Heart left ventricle (tissue), 16 donors: ENCODE data around the gene ST7. TPM values are rescaled to one million over a fixed set of nuclear protein-coding genes. Genes with fewer than 3 reads are reported as not detected.
"Not testable (repeated sequence)": the region's sequence is repeated elsewhere in the genome, so short reads cannot be mapped to it uniquely, and the experiment has no call there.

ENCODE experiments used
- ATAC-seq, 4 donors: fragments of 200-7000 bp; cut with Tn5 transposase; one replicate each; pipeline ENCODE4 v1.9.1; 2020 to 2022; ENCODE audit warnings: moderate library complexity in 4 of 4, mild to moderate bottlenecking in 3 of 4, moderate number of reproducible peaks in 1 of 4
- DNase-seq, 5 donors: peaks; one replicate each; pipeline ENCODE4 v3.0.0-alpha.2; 2020
- H3K27ac ChIP-seq, 12 donors: fragments of 200-600 bp; sonication (generic) in 4 of 12; one replicate each; pipeline versions ENCODE4 v1.5.0 to v1.8.0; 2016 to 2022; ENCODE audit warnings: mild to moderate bottlenecking in 2 of 12
- H3K27me3 ChIP-seq, 9 donors: fragments of 200-600 bp; sonication (generic) in 2 of 9; one replicate each; pipeline versions ENCODE4 v1.5.1 to v1.8.0; 2016 to 2022; ENCODE audit warnings: mild to moderate bottlenecking in 3 of 9
- H3K36me3 ChIP-seq, 9 donors: fragments of 200-600 bp; sonication (generic) in 2 of 9; one replicate each; pipeline versions ENCODE4 v1.5.0 to v1.8.0; 2018 to 2022; ENCODE audit warnings: mild to moderate bottlenecking in 2 of 9
- H3K4me1 ChIP-seq, 12 donors: fragments of 200-600 bp; sonication (generic) in 4 of 12; one replicate each; pipeline versions ENCODE4 v1.5.0 to v1.8.0; 2016 to 2022; ENCODE audit warnings: mild to moderate bottlenecking in 3 of 12
- H3K4me3 ChIP-seq, 12 donors: fragments of 200-600 bp; sonication (generic) in 4 of 12; one replicate each; pipeline versions ENCODE4 v1.5.0 to v1.8.0; 2017 to 2022; ENCODE audit warnings: mild to moderate bottlenecking in 9 of 12, moderate library complexity in 4 of 12
- H3K9me3 ChIP-seq, 12 donors: fragments of 200-600 bp; sonication (generic) in 4 of 12; one replicate each; pipeline versions ENCODE4 v1.5.0 to v1.8.0; 2016 to 2022; ENCODE audit warnings: mild to moderate bottlenecking in 1 of 12
- POLR2A ChIP-seq, 2 donors: fragments of 450-650 bp; IDR thresholded peaks; one replicate each; pipeline ENCODE4 v1.6.1; 2017; ENCODE audit warnings: antibody characterized with exemption in 2 of 2, mild to moderate bottlenecking in 2 of 2, moderate library complexity in 2 of 2
- WGBS, 4 donors: extraction: QIAGEN DNeasy Blood & Tissue Kit in 2 of 4; methylation state at CpG; one replicate each; pipeline versions ENCODE4 v1.1.5 to v1.1.7; 2013 to 2018; 5-methylcytosine and 5-hydroxymethylcytosine counted together
- intact Hi-C, 10 donors: fragments of 100-400 bp; cut with DNase I; formaldehyde crosslinking; loops; one replicate each; pipeline versions ENCODE4 v1.11.1 to v1.14.2; 2022
- polyA plus RNA-seq, 2 donors: library from polyadenylated mRNA; stranded (reverse); fragments of 200-250 nt; gene quantifications; one replicate each; pipeline ENCODE4 v1.2.3, GENCODE V29; 2013
- total RNA-seq, 9 donors: library from RNA; depleted of rRNA in 2 of 9; stranded (reverse); fragments of >200 nt in 2 of 9; fragmentation: NEBNext Ultra II Directional in 3 of 9; extraction: Animal tissue kit (Norgen Biotek cat#: 25700) in 3 of 9; gene quantifications; one replicate each; pipeline versions ENCODE4 v1.1.0 to v1.2.4, GENCODE V29; 2016 to 2023
- TF ChIP-seq, protein P1 (sequence below), 12 donors: fragments of 200-600 bp; sonication (generic) in 4 of 12; IDR thresholded peaks; one replicate each; pipeline versions ENCODE4 v1.5.0 to v1.8.0; 2018 to 2022; ENCODE audit warnings: antibody characterized with exemption in 12 of 12, mild to moderate bottlenecking in 5 of 12
- donor health status: ischemic (EF 13 %, LVEDD 7.1; RV severe dilation, severe dysfunction).
- donor health status: healthy with polysubstance abuse.
- donor health status: DM: no; HTN: yes; CAD: no.
- donor health status: DM: no; HTN: no; CAD: no.
- donor health status: ischemic (EF 25% LVEDD 6.9; RV normal size, moderate dysfunction).
- donor health status: ischemic (EF 25% LVEDD 5.7; RV mildly dilated, moderate dysfunction).
- donor health status: healthy.
- donor health status: DM: yes; HTN: yes; CAD: no.
- donor health status: ischemic (EF 35%, LVEDD 5.7; RV mildly dilated, moderate dysfunction).
- donor health status: nonischemic (EF 11% LVEDD 7.7; RV severe dilation, severe dysfunction).
- donor health status: DM: yes; HTN: yes; CAD: no.
- donor health status: PGD.
- donor health status: ischemic (EF 29% LVEDD 5.4; RV normal size, mild dysfunction).
- donor health status: nonischemic (EF 23%, LVEDD 6.1; RV moderate dilation, normal function).

Gene ST7
- total and polyA plus RNA-seq, 11 donors: 16.0 to 41.3 (median 25.5) TPM

DNA sequence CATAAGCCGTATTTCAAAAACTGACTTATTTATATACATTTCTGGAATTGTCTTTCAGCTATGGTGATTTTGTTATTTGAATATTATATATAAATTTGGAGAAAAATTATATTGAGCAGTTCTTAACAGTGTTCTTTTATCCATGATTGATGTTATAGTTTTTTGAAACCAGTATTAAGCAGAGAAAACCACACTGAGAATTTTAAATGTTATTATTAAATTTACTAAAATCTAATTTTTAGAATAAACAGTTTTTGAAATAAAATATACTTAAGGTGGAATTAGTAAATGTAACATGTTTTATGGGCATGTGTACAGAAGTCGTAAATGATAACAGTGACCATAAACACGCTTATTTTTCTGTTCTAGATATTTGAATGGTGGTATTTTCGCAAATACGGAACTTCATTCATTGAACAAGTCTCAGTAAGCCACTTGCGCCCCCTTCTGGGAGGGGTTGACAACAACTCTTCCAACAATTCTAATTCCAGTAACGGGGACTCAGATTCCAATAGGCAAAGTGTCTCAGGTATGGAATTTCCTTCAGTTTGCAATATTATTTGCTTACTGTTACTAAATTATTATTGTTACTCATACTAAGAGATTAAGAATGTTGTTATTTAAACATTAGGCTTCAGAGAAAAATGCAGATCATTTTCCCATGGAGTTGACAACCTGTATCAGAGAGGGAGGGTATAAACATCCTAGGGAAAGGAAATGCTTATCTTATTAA lies 166.1 kb downstream of the ST7 start:
- no peak overlapping the region for H3K4me3 ChIP-seq
- 12 to 15% (median 14%) methylated on average over 7 of the region's 7 CpGs for WGBS, 4 donors
- TF ChIP-seq, protein P1, sequence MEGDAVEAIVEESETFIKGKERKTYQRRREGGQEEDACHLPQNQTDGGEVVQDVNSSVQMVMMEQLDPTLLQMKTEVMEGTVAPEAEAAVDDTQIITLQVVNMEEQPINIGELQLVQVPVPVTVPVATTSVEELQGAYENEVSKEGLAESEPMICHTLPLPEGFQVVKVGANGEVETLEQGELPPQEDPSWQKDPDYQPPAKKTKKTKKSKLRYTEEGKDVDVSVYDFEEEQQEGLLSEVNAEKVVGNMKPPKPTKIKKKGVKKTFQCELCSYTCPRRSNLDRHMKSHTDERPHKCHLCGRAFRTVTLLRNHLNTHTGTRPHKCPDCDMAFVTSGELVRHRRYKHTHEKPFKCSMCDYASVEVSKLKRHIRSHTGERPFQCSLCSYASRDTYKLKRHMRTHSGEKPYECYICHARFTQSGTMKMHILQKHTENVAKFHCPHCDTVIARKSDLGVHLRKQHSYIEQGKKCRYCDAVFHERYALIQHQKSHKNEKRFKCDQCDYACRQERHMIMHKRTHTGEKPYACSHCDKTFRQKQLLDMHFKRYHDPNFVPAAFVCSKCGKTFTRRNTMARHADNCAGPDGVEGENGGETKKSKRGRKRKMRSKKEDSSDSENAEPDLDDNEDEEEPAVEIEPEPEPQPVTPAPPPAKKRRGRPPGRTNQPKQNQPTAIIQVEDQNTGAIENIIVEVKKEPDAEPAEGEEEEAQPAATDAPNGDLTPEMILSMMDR (IDR thresholded peaks at IDR 0.05): peak; percentile 74 to 93 (median 88)
- no peak for TF ChIP-seq POLR2A (IDR thresholded peaks at IDR 0.05)
- intact Hi-C loops: loop anchor here (1.0 to 5.0 kb wide), 8 partner anchors 127 to 189 kb away; no protein-coding TSS in a partner anchor
- H3K27ac ChIP-seq: no peak overlapping the region
- ATAC-seq (peak in 3 of 4 donors; percentile 45 to 57 (median 55)), DNase-seq (peak; percentile 76 to 82 (median 78))
- H3K9me3 ChIP-seq: no peaks in the 10 kb centered on the region
- H3K4me1 ChIP-seq: peaks cover 0 to 28% (median 8%) of the 10 kb centered on the region in 12 donors
- no peaks in the 10 kb centered on the region for H3K27me3 ChIP-seq
- peaks cover 0 to 17% (median 0%) of the 10 kb centered on the region in 9 donors for H3K36me3 ChIP-seq

DNA sequence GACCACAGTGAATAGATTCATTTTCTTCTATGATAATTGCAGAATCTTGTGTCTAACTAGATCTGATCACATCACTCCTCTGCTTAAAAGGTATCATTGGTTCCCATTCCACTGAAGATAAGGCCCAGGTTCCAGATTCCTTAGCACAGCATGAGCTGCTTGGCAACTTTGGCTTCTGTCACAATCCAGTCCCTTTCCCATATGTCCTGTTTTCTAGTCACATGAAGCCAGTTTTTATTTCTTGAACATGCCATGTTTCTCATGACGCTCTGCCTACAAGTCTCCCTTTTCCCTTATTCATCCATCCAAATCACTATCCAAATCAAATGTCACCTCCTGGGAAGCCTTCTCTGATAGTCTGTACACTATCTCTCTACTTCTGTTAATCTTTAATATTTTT lies 167.0 kb downstream of the ST7 start:
- H3K27me3 ChIP-seq, H3K4me3 ChIP-seq, H3K9me3 ChIP-seq, ATAC-seq, H3K27ac ChIP-seq, DNase-seq: not testable (repeated sequence)
- intact Hi-C loops: loop anchor here in 3 of 10 donors (2.0 kb wide), 2 partner anchors 134 to 190 kb away; no protein-coding TSS in a partner anchor
- WGBS, 4 donors: 86 to 95% (median 91%) methylated on average over 1 of the region's 1 CpG
- peaks cover 0 to 34% (median 16%) of the 10 kb centered on the region in 12 donors for H3K4me1 ChIP-seq
- peaks cover 0 to 17% (median 0%) of the 10 kb centered on the region in 9 donors for H3K36me3 ChIP-seq

DNA sequence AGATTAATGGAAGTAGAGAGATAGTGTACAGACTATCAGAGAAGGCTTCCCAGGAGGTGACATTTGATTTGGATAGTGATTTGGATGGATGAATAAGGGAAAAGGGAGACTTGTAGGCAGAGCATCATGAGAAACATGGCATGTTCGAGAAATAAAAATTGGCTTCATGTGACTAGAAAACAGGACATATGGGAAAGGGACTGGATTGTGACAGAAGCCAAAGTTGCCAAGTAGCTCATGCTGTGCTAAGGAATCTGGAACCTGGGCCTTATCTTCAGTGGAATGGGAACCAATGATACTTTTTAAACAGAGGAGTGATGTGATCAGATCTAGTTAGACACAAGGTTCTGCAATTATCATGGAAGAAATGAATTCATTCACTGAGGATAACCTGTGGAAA lies 168.7 kb downstream of the ST7 start:
- 80 to 93% (median 89%) methylated on average over 1 of the region's 1 CpG for WGBS, 4 donors
- intact Hi-C loops, DNase-seq, H3K4me3 ChIP-seq, ATAC-seq, H3K9me3 ChIP-seq, H3K27ac ChIP-seq, H3K27me3 ChIP-seq: not testable (repeated sequence)
- Histone ChIP-seq H3K4me1 (peaks cover 0 to 37% (median 16%) of the 10 kb centered on the region in 12 donors), H3K36me3 (peaks cover 0 to 17% (median 0%) of the 10 kb centered on the region in 9 donors)

DNA sequence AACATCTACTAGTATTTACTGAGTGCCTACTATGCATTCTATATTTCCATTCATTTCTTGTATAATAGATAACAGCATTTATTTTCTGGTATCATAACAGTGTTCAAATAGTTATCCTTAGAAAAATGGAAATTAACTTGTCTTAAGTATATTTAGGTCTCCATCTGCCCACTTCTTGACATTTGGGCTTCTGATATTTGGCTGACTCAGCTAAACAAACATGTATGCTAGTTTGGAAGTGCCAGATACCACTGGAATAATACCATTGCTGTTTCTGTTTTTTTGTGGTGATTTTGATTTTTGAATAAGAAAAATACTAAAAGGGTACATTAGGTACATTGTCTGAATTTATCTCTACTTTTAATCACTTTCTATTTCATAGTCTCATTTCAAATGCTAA lies 169.2 kb downstream of the ST7 start:
- ATAC-seq (no peak), DNase-seq (no peak)
- intact Hi-C loops: no loop called here
- H3K27me3 ChIP-seq: no peaks in the 10 kb centered on the region
- H3K4me1 ChIP-seq: peaks cover 0 to 39% (median 16%) of the 10 kb centered on the region in 12 donors
- no peaks in the 10 kb centered on the region for H3K9me3 ChIP-seq
- no peak for TF ChIP-seq POLR2A (IDR thresholded peaks at IDR 0.05)
- no peak overlapping the region for H3K27ac ChIP-seq
- H3K36me3 ChIP-seq: peaks cover 0 to 17% (median 0%) of the 10 kb centered on the region in 9 donors
- no peak overlapping the region for H3K4me3 ChIP-seq

DNA sequence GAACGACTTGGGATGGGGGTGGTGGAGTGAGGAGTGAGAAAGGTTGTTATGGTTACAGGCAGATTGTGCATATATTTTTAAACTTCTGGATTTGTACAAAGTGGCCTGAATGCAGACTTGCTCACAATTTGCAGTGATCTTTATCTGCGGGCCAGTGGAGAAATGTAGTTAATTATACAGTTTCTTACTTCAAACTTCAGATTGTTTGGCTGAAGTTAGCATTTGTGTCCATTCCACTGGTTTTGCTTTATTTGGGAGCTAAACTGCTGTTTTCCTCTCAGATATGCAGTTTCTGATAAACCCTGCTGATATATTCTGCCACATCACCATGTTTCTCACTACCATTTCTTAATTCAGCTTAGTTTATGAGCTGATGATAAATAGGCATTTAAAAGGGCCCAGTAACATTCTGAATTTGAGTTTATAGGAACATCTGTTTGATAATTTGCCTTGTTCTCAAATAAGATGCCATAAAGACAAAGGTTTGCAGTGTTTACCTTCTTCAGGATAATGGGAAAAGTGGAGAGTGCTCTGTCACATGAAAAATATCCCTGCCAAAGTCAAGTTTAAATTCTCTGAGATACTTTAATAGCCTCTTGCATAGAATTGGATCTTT lies 170.1 kb downstream of the ST7 start:
- H3K36me3 ChIP-seq: peaks cover 0 to 17% (median 0%) of the 10 kb centered on the region in 9 donors
- H3K4me1 ChIP-seq: peaks cover 0 to 39% (median 16%) of the 10 kb centered on the region in 12 donors
- 82 to 91% (median 90%) methylated on average over 2 of the region's 2 CpGs for WGBS, 4 donors
- H3K27ac ChIP-seq: no peak overlapping the region
- TF ChIP-seq POLR2A (IDR thresholded peaks at IDR 0.05): no peak
- TF ChIP-seq, protein P1 (IDR thresholded peaks at IDR 0.05): no peak
- DNase-seq (no peak), ATAC-seq (no peak)
- H3K27me3 ChIP-seq: no peaks in the 10 kb centered on the region
- intact Hi-C loops: no loop called here
- H3K9me3 ChIP-seq: no peaks in the 10 kb centered on the region
- no peak overlapping the region for H3K4me3 ChIP-seq
